ENCODE measurements around the gene PRDM13.
A peak's percentile ranks its signal among the peaks of the same experiment; 100 is the strongest.
"Not testable (repeated sequence)": the region's sequence is repeated elsewhere in the genome, so short reads cannot be mapped to it uniquely, and the experiment has no call there.

PRDM13 gene

DNA sequence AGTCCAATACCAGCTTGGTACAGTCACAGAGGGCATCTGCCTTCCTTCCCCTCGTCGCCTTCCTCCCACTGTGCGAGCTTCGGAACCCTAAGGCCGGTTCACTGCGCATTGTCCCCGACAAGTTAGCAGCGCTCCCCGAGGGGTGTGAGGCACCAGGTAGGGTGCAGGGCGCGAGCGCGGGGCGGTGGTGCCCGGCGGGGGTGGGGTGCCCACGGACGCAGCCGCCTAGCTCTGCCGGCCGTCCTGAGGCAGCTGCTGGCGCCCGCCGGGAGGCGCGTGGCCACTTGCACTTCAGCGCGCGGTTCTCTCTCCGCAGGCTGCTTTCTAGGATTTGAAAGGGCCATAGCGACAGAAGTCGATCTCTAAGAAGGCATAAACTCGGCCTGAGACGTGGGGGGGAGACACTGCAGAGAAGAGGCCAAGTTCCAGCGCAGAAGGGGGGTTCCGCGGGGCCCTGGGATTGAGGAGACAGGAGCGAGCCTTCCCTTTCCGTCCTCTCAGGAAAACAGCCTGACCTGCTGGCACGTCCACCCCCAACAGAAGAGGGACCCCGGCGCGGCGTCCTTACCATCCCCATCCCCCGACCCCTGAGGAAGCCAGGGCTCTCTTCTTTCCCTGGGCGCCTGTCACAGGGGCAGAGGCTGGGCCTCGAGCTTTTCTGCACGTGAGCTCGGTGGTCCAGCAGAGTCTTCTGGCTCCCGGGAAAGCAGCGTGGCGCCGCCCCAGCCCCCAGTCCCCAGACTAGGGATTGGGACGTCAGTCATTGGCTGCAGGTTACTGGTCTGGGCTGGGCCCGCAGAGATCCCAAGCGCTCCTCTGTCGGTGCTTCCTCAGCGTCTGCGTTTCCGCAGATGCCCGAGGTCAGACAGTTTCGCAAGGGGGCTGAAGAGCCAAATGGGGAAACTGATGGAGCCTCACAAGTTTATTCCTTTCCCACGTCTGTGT lies 15.6 kb upstream of the PRDM13 start:
- no peak overlapping the region for H3K27ac ChIP-seq
- TF ChIP-seq CTCF (IDR thresholded peaks at IDR 0.05) (peak; percentile 33), ZFX (IDR thresholded peaks at IDR 0.05; ENCODE audit: borderline replicate concordance) (no peak)

GRCh38 chr6:99591673-99592364 lies 14.8 kb upstream of the PRDM13 start:
- no peak overlapping the region for H3K27ac ChIP-seq
- TF ChIP-seq CTCF (IDR thresholded peaks at IDR 0.05) (no peak), ZFX (IDR thresholded peaks at IDR 0.05; ENCODE audit: borderline replicate concordance) (no peak)

DNA sequence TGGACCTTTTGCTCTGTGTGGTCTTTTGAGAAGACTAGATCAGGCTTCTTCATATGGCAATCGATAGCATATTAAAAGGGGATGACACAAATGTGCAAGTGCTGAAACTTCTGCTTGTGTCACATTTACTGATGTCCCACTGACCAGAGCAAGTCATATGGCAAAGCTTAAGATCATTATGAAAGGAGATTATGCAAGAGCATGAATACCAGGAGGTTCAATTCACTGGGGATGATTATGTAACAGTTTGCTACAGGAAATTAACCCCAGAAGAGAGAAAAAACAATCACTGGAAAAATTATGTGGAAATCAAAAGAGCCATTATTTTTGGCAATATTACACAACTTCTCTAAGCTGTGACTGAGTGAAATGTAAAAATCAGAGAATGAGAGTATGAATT lies 13.7 kb upstream of the PRDM13 start:
- TF ChIP-seq CTCF (IDR thresholded peaks at IDR 0.05), result no peak
- no peak overlapping the region for H3K27ac ChIP-seq

DNA sequence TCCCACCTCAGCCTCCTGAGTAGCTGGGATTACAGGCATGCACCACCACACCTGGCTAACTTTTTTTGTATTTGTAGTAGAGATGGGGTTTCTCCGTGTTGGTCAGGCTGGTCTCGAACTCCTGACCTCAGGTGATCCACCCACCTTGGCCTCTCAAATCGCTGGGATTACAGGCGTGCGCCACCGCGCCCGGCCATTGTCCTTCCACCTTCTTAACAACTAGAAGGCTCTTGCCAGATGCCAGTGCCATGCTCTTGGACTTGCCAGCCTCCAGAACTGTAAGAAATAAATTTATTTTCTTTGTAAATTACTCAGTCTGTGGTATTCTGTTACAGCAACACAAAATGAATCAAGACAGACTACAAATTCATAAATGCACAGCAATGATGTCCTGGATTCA lies 11.9 kb upstream of the PRDM13 start:
- H3K27ac ChIP-seq, result not testable (repeated sequence)

GRCh38 chr6:99602520-99603420 lies 3.9 kb upstream of the PRDM13 start:
- no peak overlapping the region for H3K27ac ChIP-seq
- no peak for TF ChIP-seq CTCF (IDR thresholded peaks at IDR 0.05)
- no peak for TF ChIP-seq ZFX (IDR thresholded peaks at IDR 0.05; ENCODE audit: borderline replicate concordance)

GRCh38 chr6:99603421-99604165 lies 3.0 kb upstream of the PRDM13 start:
- no peak for TF ChIP-seq ZFX (IDR thresholded peaks at IDR 0.05; ENCODE audit: borderline replicate concordance)
- no peak for TF ChIP-seq CTCF (IDR thresholded peaks at IDR 0.05)
- no peak overlapping the region for H3K27ac ChIP-seq
